GM18951 (cell line): Measurements from ENCODE around the gene HEPHL1.
"Not testable (repeated sequence)": the region's sequence is repeated elsewhere in the genome, so short reads cannot be mapped to it uniquely, and the experiment has no call there.

Source experiments
- POLR2A ChIP-seq: IDR thresholded peaks from 4 replicates; pipeline ENCODE4 v1.6.1; 2011; ENCODE audit warnings: mild to moderate bottlenecking; ENCODE audit not compliant: insufficient read length, insufficient read depth; ENCODE audit errors: extremely low read depth
- in situ Hi-C: fragments of 300-500 bp; cut with MboI; formaldehyde crosslinking; loops from one replicate; pipeline ENCODE4 v1.12.0; 2022; ENCODE audit warnings: low sequenced_read_pairs, mixed read lengths, inconsistent platforms; ENCODE audit not compliant: unreplicated experiment

Gene HEPHL1

GRCh38 chr11:94084164-94084563, 63.0 kb downstream of the HEPHL1 start:
- in situ Hi-C loops: no loop called here
- TF ChIP-seq POLR2A: no peak

- no peak for TF ChIP-seq POLR2A
- in situ Hi-C loops: no loop called here
Observed at GRCh38 chr11:94088906-94089305, 67.8 kb downstream of the HEPHL1 start.

- in situ Hi-C loops: no loop called here
- TF ChIP-seq POLR2A: no peak
Observed at GRCh38 chr11:94089341-94089740, 68.2 kb downstream of the HEPHL1 start.

GRCh38 chr11:94090401-94090800, 69.2 kb downstream of the HEPHL1 start:
- TF ChIP-seq POLR2A: no peak
- in situ Hi-C loops: no loop called here

- in situ Hi-C loops: no loop called here
Observed at GRCh38 chr11:94091091-94091490, 69.9 kb downstream of the HEPHL1 start.

GRCh38 chr11:94100253-94100652, 79.1 kb downstream of the HEPHL1 start:
- in situ Hi-C loops: no loop called here
- TF ChIP-seq POLR2A: no peak

More at GRCh38 chr11:94091091-94091490, 69.9 kb downstream of the HEPHL1 start:
- no peak for TF ChIP-seq POLR2A

- no peak for TF ChIP-seq POLR2A
- in situ Hi-C loops: no loop called here
Observed at GRCh38 chr11:94103471-94103870, 82.3 kb downstream of the HEPHL1 start.

- in situ Hi-C loops: no loop called here
- no peak for TF ChIP-seq POLR2A
Observed at GRCh38 chr11:94104734-94105133, 83.6 kb downstream of the HEPHL1 start.

- TF ChIP-seq POLR2A: no peak
- in situ Hi-C loops: no loop called here
Observed at GRCh38 chr11:94106716-94107115, 85.6 kb downstream of the HEPHL1 start.

- no peak for TF ChIP-seq POLR2A
- in situ Hi-C loops: no loop called here
Observed at GRCh38 chr11:94107363-94107762, 86.2 kb downstream of the HEPHL1 start.

GRCh38 chr11:94111241-94111640, 90.1 kb downstream of the HEPHL1 start:
- in situ Hi-C loops: no loop called here
- TF ChIP-seq POLR2A: no peak

GRCh38 chr11:94111660-94112059, 90.5 kb downstream of the HEPHL1 start:
- in situ Hi-C loops: no loop called here
- TF ChIP-seq POLR2A: no peak

- in situ Hi-C loops: no loop called here
Observed at GRCh38 chr11:94112206-94112953, 91.2 kb downstream of the HEPHL1 start.

GRCh38 chr11:94117197-94117574, 96.0 kb downstream of the HEPHL1 start:
- TF ChIP-seq POLR2A: no peak
- in situ Hi-C loops: no loop called here

More at GRCh38 chr11:94112206-94112953, 91.2 kb downstream of the HEPHL1 start:
- no peak for TF ChIP-seq POLR2A

GRCh38 chr11:94117871-94118270, 96.7 kb downstream of the HEPHL1 start:
- no peak for TF ChIP-seq POLR2A
- in situ Hi-C loops: no loop called here

GRCh38 chr11:94119676-94120075, 98.5 kb downstream of the HEPHL1 start:
- in situ Hi-C loops: not testable (repeated sequence)

- in situ Hi-C loops: not testable (repeated sequence)
Observed at GRCh38 chr11:94120516-94120915, 99.4 kb downstream of the HEPHL1 start.
